HG02884 (cell line): ENCODE measurements around the gene NDUFAB1.
A peak's percentile ranks its signal among the peaks of the same experiment; 100 is the strongest.
"Not testable (repeated sequence)": the region's sequence is repeated elsewhere in the genome, so short reads cannot be mapped to it uniquely, and the experiment has no call there.

Experiments used
- ATAC-seq: cut with Tn5 transposase; IDR thresholded peaks from one replicate; pipeline ENCODE4 v1.9.1; 2021; ENCODE audit warnings: mild to moderate bottlenecking, moderate library complexity; ENCODE audit not compliant: unreplicated experiment

Gene NDUFAB1

DNA sequence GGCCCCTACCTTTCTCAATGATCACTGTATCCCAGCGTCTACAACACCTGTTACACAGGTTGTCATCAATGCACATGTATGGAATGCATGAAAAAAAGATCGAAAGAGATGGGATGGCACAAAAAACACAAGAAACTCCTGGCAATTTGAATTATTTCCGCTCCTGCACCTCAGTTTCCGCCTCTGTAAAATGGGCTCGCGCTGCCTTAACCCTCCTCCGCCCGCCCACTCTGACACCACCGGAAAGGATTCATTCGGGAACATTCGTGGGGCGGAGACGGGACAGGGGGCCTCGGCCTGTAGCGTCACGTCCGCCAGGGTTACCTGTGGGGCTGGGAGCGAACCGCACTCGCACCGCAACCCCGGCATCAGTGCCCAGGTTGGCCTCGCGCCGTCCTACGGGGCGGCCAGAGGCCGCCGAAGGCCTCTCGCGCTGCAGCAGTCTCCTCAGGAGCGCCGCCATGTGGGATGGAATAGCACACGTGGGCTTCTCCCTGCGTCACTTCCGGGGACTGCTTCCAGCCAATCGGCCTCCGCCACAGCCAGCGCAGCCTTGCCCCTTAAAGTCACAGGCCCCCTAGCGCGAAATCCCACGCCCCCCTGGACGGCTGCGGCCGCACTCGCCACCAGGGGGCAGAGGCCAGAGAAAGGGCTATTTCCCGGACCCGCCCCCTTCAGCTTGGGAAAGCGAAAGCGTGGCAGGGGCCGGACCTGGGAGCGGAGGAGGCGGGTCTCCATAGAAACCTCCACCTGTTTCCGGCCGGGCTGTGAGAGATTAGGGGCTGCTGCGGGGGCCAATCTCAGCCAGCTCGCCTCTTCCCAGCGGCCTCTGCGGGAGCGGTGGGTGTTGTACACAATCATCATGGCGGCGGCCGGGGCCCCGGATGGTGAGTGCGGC is 39.0 kb downstream of the NDUFAB1 start, which contains the start of the genes EARS2 and UBFD1:
Gene EARS2, minus strand, starts transcription at position 470 of the 898 bp plus-strand sequence. Its CDS starts 7 bp downstream, at position 463.
Gene UBFD1, plus strand, starts transcription at position 847 of the 898 bp plus-strand sequence. Its CDS starts 16 bp downstream, at position 863.
- ATAC-seq = peak; percentile 90

DNA sequence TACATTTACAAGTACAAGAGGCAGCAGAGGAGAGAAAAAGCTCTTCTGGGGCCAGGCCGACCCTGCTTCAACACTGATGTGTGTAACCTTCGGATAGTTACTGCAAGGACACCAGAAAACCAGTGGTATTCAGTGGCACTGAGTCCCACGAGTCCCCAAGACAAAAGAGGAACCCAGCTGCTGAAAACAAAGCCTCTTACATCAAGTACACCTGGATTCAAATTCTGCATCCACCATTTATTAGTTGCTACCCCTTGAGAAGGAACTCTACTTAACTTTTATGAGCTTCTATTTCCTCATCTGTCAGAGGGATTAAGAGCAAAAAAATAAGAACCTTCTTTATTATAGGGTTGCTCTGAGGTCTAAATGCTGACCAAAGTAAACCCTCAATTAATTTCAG is 41.6 kb downstream of the NDUFAB1 start:
- no peak for ATAC-seq

DNA sequence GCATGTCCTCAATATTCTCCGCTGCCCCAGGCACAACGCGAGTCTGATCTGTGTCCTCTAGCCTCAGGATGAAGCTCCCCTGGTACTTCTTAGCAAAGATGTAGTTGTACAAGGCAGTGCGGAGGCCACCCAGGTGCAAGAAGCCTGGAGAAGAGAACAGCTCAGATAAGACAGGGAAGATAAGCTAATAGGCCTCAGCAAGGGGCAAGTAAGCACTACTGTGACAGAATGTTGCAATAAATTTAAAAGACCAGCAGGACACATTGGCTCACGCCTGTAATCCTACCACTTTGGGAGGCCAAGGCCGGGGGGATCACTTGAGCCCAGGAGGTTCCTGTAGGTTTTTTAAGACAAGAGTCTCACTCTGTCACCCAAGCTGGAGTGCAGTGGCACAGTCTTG is 44.0 kb downstream of the NDUFAB1 start:
- no peak for ATAC-seq

DNA sequence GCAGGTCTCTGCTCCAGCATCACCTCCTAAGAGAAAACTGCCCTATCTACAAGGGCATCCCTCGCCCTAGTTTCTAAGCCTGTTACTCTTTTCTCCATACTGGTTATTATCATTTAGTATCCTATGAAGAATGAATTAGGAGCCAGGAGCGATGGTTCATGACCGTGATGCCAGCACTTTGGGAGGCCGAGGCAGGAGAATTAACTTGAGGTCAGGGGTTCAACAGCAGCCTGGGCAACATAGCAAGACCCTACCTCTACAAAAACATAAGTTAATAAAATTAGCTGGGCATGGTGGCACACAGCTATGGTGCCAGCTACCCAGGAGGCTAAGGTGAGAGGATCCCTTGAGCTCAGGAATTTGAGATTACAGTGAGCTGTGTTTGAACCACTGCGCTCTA is 46.2 kb downstream of the NDUFAB1 start:
- ATAC-seq = no peak

DNA sequence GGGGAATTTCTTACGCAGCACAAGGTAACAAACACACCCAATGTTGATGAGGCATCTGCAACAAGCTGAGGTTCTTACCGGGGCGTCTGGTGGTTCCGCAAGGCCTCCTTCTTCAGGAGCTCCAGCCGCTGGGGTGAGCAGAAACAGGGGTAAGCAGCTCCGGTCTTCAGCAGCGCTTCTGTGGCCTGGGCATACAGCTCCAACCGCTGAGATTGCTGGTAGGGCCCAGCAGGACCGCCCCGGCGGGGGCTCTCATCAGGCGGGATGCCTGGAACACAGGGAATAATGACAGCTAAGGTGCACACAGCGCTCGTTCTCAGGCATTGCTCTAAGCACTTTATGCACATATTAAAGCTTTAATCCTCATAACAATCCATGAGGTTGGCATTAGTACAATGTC is 51.7 kb downstream of the NDUFAB1 start:
- ATAC-seq = no peak

DNA sequence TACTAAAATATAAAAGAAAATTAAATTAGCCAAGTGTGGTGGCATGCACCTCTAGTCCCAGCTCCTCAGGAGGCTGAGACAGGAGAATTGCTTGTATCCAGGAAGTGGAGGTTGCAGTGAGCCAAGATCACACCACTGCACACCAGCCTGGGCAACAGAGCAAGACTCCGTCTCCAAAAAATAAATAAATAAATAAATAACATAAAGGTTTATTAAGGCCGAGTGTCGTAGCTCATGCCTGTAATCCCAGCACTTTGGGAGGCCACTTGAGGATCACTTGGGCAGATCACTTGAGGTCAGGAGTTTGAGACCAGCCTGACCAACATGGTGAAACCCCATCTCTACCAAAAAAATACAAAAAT is 55.3 kb downstream of the NDUFAB1 start:
- ATAC-seq = not testable (repeated sequence)

DNA sequence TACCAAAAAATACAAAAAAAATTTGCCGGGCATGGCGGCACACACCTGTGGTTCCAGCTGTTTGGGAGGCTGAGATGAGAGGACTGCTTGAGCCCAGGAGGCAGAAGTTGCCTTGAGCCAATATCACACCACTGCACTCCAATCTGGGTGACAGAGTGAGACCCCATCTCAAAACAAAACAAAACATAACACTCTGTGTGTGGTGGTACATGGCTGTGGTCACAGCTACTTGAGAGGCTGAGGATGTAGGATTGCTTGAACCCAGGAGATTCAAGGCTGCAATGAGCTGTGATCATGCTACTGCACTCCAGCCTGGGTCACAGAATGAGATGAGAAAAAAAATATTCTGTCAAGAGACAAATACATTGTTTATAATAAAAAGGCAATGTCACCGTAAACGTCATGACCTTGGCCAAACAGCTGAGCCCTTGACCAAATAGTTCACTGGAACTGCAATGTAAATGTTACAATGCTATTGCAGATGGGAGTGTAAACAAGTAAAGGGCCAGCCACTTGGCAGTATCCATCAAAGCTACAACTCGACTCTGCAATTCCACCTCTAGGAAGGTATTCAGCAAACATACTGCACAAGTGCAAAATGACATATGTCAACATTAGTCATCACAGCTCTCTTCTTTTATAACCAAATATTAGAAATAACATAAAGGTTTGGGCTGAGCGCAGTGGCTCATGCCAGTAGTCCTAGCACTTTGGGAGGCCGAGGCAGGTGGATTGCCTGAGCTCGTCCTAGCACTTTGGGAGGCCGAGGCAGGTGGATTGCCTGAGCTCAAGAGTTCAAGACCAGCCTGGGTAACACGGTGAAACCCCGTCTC is 55.9 kb downstream of the NDUFAB1 start:
- ATAC-seq = no peak

DNA sequence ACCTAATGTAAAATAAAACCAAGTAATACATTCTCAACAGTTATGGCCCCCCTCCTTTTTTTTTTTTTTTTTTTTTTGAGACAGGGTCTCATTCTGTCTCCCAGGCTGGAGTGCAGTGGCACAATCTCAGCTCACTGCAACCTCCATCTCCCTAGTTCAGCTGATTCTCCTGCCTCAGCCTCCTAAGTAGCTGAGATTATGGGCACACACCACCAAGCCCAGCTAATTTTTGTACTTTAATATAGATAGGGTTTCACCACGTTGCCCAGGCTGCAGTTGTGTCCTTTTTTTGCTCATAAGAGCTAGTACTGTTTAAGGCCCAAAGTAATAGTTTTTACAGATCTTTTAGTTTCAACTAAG is 57.2 kb downstream of the NDUFAB1 start:
- ATAC-seq = no peak

DNA sequence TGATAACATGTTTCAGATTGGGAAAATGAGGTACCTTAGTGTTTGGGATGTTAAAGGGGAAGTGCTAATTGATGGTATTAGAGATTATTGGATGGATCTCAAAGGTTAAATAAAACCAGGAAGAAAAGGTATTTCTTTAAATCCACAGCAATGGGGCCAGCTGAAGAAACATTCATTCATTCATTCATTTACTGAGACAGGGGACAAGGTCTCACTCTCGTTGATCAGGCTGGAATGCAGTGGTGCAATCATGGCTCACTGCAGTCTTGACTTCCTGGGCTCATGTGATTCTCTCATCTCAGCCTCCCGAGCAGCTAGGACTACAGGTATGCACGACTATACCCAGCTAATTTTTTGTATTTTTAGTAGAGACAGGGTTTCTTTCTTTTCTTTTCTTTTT is 58.7 kb downstream of the NDUFAB1 start:
- no peak for ATAC-seq

DNA sequence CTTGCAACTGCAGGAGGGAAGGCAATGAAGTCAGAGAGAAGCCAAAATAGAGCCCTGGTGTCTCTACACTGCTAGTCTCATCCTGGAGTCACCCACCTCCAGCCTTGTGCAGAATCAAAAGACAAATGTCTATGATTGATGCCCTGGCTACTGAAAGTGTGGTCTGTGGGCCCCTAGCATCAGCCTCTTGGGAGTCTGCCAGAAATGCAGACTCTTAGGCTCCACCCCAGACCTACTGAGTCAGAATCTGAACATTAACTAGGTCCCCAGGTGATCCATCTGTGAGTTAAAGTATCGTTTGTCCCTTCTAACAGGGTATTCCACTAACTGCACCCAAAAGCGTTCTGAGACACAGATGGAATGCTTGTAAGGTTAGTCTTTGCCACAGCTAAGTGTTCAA is 60.2 kb downstream of the NDUFAB1 start:
- ATAC-seq = no peak

DNA sequence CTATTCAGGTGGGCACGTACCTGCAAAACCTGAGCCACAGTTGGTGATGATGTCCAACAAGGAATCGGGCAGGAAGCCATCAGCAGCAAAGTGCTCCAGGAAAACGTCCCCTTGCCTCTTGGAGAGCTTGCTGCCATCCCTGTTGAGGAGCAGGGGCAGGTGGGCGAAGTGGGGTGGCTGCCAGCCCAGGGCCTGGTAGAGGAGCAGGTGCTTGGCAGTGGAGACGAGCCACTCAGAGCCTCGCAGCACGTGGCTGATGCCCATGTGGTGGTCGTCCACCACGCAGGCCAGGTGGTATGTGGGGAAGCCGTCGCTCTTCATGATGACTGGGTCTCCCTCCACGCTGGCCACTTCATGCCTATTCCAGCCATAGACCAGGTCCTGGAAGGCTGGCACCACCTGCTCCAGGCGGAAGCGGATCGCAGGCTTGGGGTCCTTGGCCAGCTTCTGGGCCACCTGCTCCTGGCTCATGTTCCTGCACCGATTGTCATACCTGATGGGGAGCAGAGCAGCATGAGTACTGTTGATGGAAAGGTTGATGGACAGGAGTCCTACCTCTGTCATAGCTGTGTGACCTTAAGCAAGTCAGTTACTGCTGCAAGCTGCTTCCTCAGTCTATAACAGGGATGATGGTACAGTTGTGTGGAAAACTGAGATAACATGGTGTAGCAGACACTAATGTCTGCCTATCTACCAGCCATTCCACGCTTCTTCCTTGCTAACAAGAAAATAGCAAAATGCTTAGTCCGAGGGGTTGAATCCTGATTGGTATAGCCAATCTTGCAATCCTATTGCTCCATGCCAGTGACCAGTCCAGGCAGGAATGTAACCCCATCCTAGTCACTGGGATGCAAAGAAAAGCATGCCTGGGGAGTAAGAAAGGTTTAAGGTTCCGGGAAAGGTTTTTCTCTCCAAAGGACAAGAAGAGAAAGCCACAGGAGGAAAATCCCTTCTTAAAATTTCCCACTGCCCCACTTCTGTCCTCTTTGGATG is 61.0 kb downstream of the NDUFAB1 start:
- ATAC-seq = no peak

DNA sequence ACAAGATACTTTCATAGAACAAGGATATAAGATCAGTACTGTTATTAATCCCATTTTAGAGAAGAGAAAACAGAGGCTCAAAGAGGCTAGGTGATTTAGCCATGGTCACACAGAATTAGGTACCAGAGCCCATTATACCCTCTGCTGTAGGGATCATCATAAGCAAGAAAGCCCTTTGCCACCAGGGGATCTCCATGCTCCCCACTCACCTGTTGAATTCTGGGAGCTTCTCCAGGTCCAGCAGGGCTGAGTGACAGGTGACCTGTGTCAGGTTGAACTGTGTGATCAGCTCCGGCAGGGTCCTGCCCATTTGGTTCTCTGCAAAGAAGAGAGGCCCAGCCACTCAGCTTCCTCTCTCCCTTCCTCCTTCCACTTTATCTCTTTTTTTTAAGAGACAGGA is 63.7 kb downstream of the NDUFAB1 start:
- no peak for ATAC-seq
